HEK293 (cell line): Measurements from ENCODE around the gene MPPED2.

ENCODE experiments used
- CTCF ChIA-PET: fragments of 350-600 bp; formaldehyde crosslinking; extraction: SDS; loops from one replicate; lab custom pipeline; 2021; ENCODE audit warnings: antibody characterized with exemption; lab: Yijun Ruan, JAX
- POLR2A ChIA-PET: fragments of 300-600 bp; formaldehyde crosslinking; extraction: SDS; loops from one replicate; lab custom pipeline; 2020; ENCODE audit warnings: antibody characterized with exemption, inconsistent platforms; lab: Yijun Ruan, JAX
- H3K27ac ChIP-seq: fragments of 200-500 bp; sonication (Bioruptor generic); 2 replicates; pipeline ENCODE4 v1.5.1; 2014; ENCODE audit warnings: low read depth, low read length, control low read depth, inconsistent platforms; ENCODE audit errors: extremely low read depth
- H3K36me3 ChIP-seq, 2 experiments: fragments of 200-500 bp in 1 of 2; sonication (Bioruptor generic) in 1 of 2; 1 replicate in 1 of 2; 2 replicates in 1 of 2; pipeline ENCODE4 v1.5.1; 2014 to 2017; ENCODE audit warnings: inconsistent platforms in 2 of 2, low read length in 2 of 2; ENCODE audit not compliant: control insufficient read depth in 2 of 2, insufficient read depth in 1 of 2
- H3K4me1 ChIP-seq: fragments of 200-500 bp; sonication (Bioruptor generic); 2 replicates; pipeline ENCODE4 v1.5.1; 2014; ENCODE audit warnings: mild to moderate bottlenecking, low read length, inconsistent platforms; ENCODE audit not compliant: control insufficient read depth, insufficient read depth
- H3K4me3 ChIP-seq: 2 replicates; pipeline ENCODE4 v1.5.1; 2011; ENCODE audit warnings: low read depth, mild to moderate bottlenecking, control low read depth, low read length, moderate library complexity
- H3K9me3 ChIP-seq: fragments of 200-500 bp; sonication (Bioruptor generic); 2 replicates; pipeline ENCODE4 v1.5.1; 2014; ENCODE audit warnings: low read depth, low read length, inconsistent platforms; ENCODE audit not compliant: control insufficient read depth, insufficient read depth
- HOXA7 ChIP-seq: sonication (generic); formaldehyde crosslinking; IDR thresholded peaks from 2 replicates; pipeline ENCODE4 v1.8.1; 2022; ENCODE audit warnings: missing genetic modification reagents, borderline replicate concordance
- KLF8 ChIP-seq: fragments of 450-650 bp; formaldehyde crosslinking; IDR thresholded peaks from 2 replicates; pipeline ENCODE4 v1.5.1; 2016; ENCODE audit warnings: missing biosample characterization, missing genetic modification characterization
- KLF9 ChIP-seq: fragments of 450-650 bp; formaldehyde crosslinking; IDR thresholded peaks from 2 replicates; pipeline ENCODE4 v1.5.1; 2016; ENCODE audit warnings: missing biosample characterization, missing genetic modification characterization, low read depth
- TCF7L2 ChIP-seq: IDR thresholded peaks from 2 replicates; pipeline ENCODE4 v1.6.1; 2011; ENCODE audit warnings: low read depth, mild to moderate bottlenecking, inconsistent platforms, low read length, moderate library complexity, borderline replicate concordance
- YY1 ChIP-seq: fragments of 450-650 bp; formaldehyde crosslinking; IDR thresholded peaks from 2 replicates; pipeline ENCODE4 v1.5.1; 2018; ENCODE audit warnings: missing biosample characterization, missing genetic modification characterization
- ZBTB8A ChIP-seq: fragments of 450-650 bp; formaldehyde crosslinking; IDR thresholded peaks from 2 replicates; pipeline ENCODE4 v1.5.1; 2016; ENCODE audit warnings: missing biosample characterization, missing genetic modification characterization
- ZNF146 ChIP-seq: fragments of 450-650 bp; formaldehyde crosslinking; IDR thresholded peaks from 2 replicates; pipeline ENCODE4 v1.5.1; 2016; ENCODE audit warnings: missing biosample characterization, missing genetic modification characterization
- ZNF157 ChIP-seq: fragments of 450-650 bp; formaldehyde crosslinking; IDR thresholded peaks from 2 replicates; pipeline ENCODE4 v1.5.1; 2016; ENCODE audit warnings: missing biosample characterization, missing genetic modification characterization
- ZNF175 ChIP-seq: fragments of 450-650 bp; formaldehyde crosslinking; IDR thresholded peaks from 2 replicates; pipeline ENCODE4 v1.5.1; 2016; ENCODE audit warnings: missing biosample characterization, missing genetic modification characterization
- ZNF239 ChIP-seq: fragments of 450-650 bp; formaldehyde crosslinking; IDR thresholded peaks from 2 replicates; pipeline ENCODE4 v1.5.1; 2016; ENCODE audit warnings: missing biosample characterization, missing genetic modification characterization
- ZNF324 ChIP-seq: fragments of 450-650 bp; formaldehyde crosslinking; IDR thresholded peaks from 2 replicates; pipeline ENCODE4 v1.5.1; 2016; ENCODE audit warnings: missing biosample characterization, missing genetic modification characterization
- ZNF394 ChIP-seq: fragments of 450-650 bp; formaldehyde crosslinking; IDR thresholded peaks from 2 replicates; pipeline ENCODE4 v1.5.1; 2016; ENCODE audit warnings: missing biosample characterization, missing genetic modification characterization, mild to moderate bottlenecking, moderate library complexity, borderline replicate concordance
- ZNF585B ChIP-seq: fragments of 450-650 bp; formaldehyde crosslinking; IDR thresholded peaks from 2 replicates; pipeline ENCODE4 v1.5.1; 2016; ENCODE audit warnings: missing biosample characterization, missing genetic modification characterization
- ZNF626 ChIP-seq: fragments of 450-650 bp; sonication (Bioruptor Pico); formaldehyde crosslinking; IDR thresholded peaks from 2 replicates; pipeline ENCODE4 v1.5.1; 2018; ENCODE audit warnings: missing biosample characterization, missing genetic modification characterization, inconsistent platforms
- ZNF701 ChIP-seq: fragments of 450-650 bp; formaldehyde crosslinking; IDR thresholded peaks from 2 replicates; pipeline ENCODE4 v1.5.1; 2016; ENCODE audit warnings: missing biosample characterization, missing genetic modification characterization
- ZNF785 ChIP-seq: fragments of 450-650 bp; formaldehyde crosslinking; IDR thresholded peaks from 2 replicates; pipeline ENCODE4 v1.5.1; 2016; ENCODE audit warnings: missing biosample characterization, missing genetic modification characterization
- ZNF791 ChIP-seq: fragments of 450-650 bp; formaldehyde crosslinking; IDR thresholded peaks from 2 replicates; pipeline ENCODE4 v1.5.1; 2016; ENCODE audit warnings: missing biosample characterization, missing genetic modification characterization
- ZNF830 ChIP-seq: fragments of 450-650 bp; IDR thresholded peaks from 2 replicates; pipeline ENCODE4 v1.5.0; 2018; ENCODE audit warnings: missing biosample characterization, missing genetic modification characterization, low read depth, mild to moderate bottlenecking, moderate library complexity
- ZNF843 ChIP-seq: fragments of 450-650 bp; formaldehyde crosslinking; IDR thresholded peaks from 2 replicates; pipeline ENCODE4 v1.5.1; 2016; ENCODE audit warnings: missing biosample characterization, missing genetic modification characterization
- TF ChIP-seq, protein P1 (sequence below): fragments of 450-650 bp; formaldehyde crosslinking; IDR thresholded peaks from 2 replicates; pipeline ENCODE4 v1.5.1; 2016; ENCODE audit warnings: missing biosample characterization, missing genetic modification characterization
- TF ChIP-seq, protein P2 (sequence below): fragments of 450-650 bp; formaldehyde crosslinking; IDR thresholded peaks from 2 replicates; pipeline ENCODE4 v1.5.1; 2017; ENCODE audit warnings: missing biosample characterization, missing genetic modification characterization
- TF ChIP-seq, protein P3 (sequence below): fragments of 450-650 bp; formaldehyde crosslinking; IDR thresholded peaks from 2 replicates; pipeline ENCODE4 v1.5.1; 2016; ENCODE audit warnings: missing biosample characterization, missing genetic modification characterization
- TF ChIP-seq, protein P4 (sequence below): fragments of 450-650 bp; formaldehyde crosslinking; IDR thresholded peaks from 2 replicates; pipeline ENCODE4 v1.5.1; 2016; ENCODE audit warnings: missing biosample characterization, missing genetic modification characterization

MPPED2 gene

DNA sequence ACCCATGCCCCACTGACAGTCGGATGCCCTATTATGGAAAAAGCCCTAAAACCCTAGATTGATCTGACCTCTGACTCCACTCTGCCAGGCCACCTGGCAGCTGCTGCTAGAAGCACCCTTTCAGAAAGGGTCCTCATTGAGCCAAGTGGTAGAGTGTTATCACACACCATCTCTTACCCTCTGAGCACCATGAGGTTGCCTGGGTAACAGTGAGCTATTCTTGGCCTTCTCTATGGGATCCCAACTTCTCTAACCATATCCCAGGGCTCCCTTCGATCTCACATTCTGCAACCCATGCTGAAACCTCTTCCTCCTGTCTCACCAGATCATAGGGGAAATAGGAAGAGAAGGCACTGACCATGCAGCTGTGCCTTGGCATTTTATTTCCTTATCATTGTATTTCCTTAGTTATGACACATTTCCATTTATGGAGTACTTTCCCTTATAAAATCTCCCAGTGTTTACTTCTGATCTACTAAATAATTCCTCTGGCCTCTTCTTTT, 52.7 kb downstream of the MPPED2 start:
- TF ChIP-seq KLF9 (tag by site-specific recombination), result no peak
- no peak for TF ChIP-seq YY1 (tag by site-specific recombination)
- no peak for TF ChIP-seq ZNF701 (tag by site-specific recombination)
- no peak for TF ChIP-seq ZNF843 (tag by site-specific recombination)
- TF ChIP-seq KLF8, result no peak
- no peak for TF ChIP-seq ZNF626
- TF ChIP-seq, all 188 proteins: peak for 0
- ChIA-PET CTCF (interaction anchor here (0.7 kb wide), 1 partner anchor 22 kb away, joined by 3 read pairs; no protein-coding TSS in a partner anchor), POLR2A (no interaction called here)
- H3K36me3 ChIP-seq, result no peaks in the 10 kb centered on the region
- no peaks in the 10 kb centered on the region for H3K9me3 ChIP-seq
- no peak overlapping the region for H3K4me3 ChIP-seq
- H3K4me1 ChIP-seq, result no peaks in the 10 kb centered on the region; the same call in 1 of the 2 replicates
- no peak overlapping the region for H3K27ac ChIP-seq

DNA sequence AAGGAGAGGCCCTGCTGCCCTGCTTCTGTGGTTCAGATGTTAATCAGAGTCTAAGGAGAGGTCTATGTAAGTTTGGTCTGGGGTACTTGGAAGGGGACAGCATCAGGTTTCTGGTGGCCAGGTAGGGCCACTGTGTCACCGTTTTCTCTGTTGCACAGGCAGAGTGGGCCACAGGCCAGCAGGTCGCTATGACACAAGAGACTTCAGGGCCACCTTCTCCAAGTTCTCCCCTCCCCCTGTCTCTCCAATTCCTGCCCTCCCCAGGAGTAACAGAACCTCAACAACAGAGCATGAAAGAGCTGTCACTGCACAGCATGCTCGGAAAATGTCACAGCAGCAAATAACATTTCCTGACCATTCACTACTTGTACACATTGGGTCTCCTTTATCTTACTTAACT, 58.6 kb downstream of the MPPED2 start:
- POLR2A ChIA-PET, result no interaction called here
- Histone ChIP-seq H3K4me1 (0 out of 2 replicates have a peak, but pooled peaks cover under 1% of the 10 kb centered on the region), H3K27ac (no peak overlapping the region), H3K36me3 (no peaks in the 10 kb centered on the region)
- no peak for TF ChIP-seq ZNF324
- TF ChIP-seq ZNF791 (tag by site-specific recombination), result no peak
- no peak for TF ChIP-seq ZNF785 (tag by site-specific recombination)
- TF ChIP-seq, protein P1, sequence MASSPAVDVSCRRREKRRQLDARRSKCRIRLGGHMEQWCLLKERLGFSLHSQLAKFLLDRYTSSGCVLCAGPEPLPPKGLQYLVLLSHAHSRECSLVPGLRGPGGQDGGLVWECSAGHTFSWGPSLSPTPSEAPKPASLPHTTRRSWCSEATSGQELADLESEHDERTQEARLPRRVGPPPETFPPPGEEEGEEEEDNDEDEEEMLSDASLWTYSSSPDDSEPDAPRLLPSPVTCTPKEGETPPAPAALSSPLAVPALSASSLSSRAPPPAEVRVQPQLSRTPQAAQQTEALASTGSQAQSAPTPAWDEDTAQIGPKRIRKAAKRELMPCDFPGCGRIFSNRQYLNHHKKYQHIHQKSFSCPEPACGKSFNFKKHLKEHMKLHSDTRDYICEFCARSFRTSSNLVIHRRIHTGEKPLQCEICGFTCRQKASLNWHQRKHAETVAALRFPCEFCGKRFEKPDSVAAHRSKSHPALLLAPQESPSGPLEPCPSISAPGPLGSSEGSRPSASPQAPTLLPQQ, result no peak
- TF ChIP-seq, protein P2, sequence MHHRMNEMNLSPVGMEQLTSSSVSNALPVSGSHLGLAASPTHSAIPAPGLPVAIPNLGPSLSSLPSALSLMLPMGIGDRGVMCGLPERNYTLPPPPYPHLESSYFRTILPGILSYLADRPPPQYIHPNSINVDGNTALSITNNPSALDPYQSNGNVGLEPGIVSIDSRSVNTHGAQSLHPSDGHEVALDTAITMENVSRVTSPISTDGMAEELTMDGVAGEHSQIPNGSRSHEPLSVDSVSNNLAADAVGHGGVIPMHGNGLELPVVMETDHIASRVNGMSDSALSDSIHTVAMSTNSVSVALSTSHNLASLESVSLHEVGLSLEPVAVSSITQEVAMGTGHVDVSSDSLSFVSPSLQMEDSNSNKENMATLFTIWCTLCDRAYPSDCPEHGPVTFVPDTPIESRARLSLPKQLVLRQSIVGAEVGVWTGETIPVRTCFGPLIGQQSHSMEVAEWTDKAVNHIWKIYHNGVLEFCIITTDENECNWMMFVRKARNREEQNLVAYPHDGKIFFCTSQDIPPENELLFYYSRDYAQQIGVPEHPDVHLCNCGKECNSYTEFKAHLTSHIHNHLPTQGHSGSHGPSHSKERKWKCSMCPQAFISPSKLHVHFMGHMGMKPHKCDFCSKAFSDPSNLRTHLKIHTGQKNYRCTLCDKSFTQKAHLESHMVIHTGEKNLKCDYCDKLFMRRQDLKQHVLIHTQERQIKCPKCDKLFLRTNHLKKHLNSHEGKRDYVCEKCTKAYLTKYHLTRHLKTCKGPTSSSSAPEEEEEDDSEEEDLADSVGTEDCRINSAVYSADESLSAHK (tag by site-specific recombination), result no peak
- TF ChIP-seq, protein P3, sequence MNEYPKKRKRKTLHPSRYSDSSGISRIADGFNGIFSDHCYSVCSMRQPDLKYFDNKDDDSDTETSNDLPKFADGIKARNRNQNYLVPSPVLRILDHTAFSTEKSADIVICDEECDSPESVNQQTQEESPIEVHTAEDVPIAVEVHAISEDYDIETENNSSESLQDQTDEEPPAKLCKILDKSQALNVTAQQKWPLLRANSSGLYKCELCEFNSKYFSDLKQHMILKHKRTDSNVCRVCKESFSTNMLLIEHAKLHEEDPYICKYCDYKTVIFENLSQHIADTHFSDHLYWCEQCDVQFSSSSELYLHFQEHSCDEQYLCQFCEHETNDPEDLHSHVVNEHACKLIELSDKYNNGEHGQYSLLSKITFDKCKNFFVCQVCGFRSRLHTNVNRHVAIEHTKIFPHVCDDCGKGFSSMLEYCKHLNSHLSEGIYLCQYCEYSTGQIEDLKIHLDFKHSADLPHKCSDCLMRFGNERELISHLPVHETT (tag by site-specific recombination), result no peak
- TF ChIP-seq ZNF157 (tag by site-specific recombination), result no peak
- no peak for TF ChIP-seq ZNF830 (tag by site-specific recombination)
- TF ChIP-seq ZNF146 (tag by site-specific recombination), result no peak
- no peak for TF ChIP-seq HOXA7
- TF ChIP-seq, all 188 proteins: peak for 0
- CTCF ChIA-PET, result no interaction called here
- Histone ChIP-seq H3K4me3 (no peak overlapping the region), H3K9me3 (no peaks in the 10 kb centered on the region)

DNA sequence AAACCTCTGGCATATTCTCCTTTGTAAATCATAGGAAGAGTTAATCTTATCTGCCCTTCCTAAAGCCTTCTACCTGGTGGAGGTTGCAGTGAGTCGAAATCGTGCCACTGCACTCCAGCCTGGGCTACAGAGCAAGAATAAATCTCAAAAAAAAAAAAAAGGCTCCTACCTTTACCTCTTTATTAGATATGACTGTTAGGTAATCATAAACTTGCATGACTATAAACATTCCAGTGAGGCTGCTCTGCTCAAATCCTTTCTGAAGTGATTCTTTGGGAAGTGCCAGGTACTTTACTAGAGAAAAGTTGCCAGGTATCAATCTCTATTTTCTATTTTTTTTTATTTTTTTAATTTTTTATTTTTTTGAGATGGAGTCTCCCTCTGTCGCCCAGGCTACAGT, 59.6 kb downstream of the MPPED2 start:
- Histone ChIP-seq H3K36me3 (no peaks in the 10 kb centered on the region), H3K4me3 (no peak overlapping the region)
- TF ChIP-seq YY1 (tag by site-specific recombination) (no peak), ZNF394 (tag by site-specific recombination) (no peak), ZNF239 (tag by site-specific recombination) (no peak), ZBTB8A (no peak), ZNF585B (tag by site-specific recombination) (no peak), ZNF175 (no peak), TCF7L2 (no peak)
- TF ChIP-seq, protein P4, sequence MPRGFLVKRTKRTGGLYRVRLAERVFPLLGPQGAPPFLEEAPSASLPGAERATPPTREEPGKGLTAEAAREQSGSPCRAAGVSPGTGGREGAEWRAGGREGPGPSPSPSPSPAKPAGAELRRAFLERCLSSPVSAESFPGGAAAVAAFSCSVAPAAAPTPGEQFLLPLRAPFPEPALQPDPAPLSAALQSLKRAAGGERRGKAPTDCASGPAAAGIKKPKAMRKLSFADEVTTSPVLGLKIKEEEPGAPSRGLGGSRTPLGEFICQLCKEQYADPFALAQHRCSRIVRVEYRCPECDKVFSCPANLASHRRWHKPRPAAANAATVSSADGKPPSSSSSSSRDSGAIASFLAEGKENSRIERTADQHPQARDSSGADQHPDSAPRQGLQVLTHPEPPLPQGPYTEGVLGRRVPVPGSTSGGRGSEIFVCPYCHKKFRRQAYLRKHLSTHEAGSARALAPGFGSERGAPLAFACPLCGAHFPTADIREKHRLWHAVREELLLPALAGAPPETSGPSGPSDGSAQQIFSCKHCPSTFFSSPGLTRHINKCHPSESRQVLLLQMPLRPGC (tag by site-specific recombination), result no peak
- TF ChIP-seq, all 188 proteins: peak for 0
- CTCF ChIA-PET, result no interaction called here
- Histone ChIP-seq H3K4me1 (0 out of 2 replicates have a peak, but pooled peaks cover 3% of the 10 kb centered on the region), H3K9me3 (no peaks in the 10 kb centered on the region), H3K27ac (no peak overlapping the region)
- POLR2A ChIA-PET, result no interaction called here
